GM19025 (cell line): ENCODE data around the gene TTLL5.
A peak's percentile ranks its signal among the peaks of the same experiment; 100 is the strongest.

ENCODE experiments used
- ATAC-seq: cut with Tn5 transposase; IDR thresholded peaks from one replicate; pipeline ENCODE4 v1.9.1; 2021; ENCODE audit warnings: mild to moderate bottlenecking, low read depth, moderate library complexity; ENCODE audit not compliant: unreplicated experiment

The TTLL5 gene

GRCh38 chr14:75858362-75858761 is 197.3 kb downstream of the TTLL5 start:
- ATAC-seq = no peak

DNA sequence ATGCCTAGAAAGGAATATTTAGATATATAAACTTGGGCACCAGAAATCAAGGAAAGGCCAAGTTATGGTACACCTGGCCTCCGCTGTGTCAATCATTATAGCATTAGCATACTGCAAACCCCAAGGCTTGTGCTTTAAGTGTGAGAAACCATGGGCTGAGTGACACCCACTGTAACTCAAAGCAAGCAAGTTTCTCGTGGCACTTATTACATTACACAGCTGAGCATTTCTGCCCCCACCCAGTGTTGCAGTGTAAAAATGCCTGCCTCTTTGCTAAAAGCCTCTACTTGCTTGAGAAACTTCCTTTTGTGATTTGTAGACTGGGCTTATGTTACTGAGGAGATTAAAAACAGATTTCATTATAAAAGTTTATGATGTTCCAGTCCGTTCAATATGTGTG is 198.7 kb downstream of the TTLL5 start:
- ATAC-seq = no peak

DNA sequence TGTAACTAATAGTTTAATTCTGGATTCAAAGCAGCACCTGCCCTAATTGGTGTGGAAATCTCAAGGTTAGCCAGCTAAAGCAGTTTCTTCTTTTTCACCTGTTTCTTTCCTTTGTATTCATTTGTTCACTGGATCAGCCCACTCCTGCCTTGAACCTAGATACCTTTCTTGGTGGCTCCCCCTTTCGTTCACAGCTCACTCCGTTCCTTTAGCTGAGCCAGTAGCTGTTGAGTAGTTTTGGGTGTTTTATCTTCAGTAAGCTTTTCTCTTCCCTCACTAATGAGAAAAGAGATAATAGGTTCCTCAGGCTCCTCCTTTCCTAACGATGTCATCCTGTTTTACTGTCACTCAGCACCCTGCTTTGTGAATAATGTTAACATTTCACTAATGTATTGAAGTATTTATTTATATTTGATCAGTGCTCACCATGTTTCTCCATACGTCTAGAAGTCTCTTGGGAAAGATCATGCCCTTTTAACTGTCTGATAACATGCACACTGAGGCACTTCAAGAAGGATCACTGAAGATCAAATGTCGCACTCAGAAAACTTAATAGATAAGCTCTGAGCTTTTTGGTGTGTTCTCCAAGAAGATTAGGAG is 199.6 kb downstream of the TTLL5 start:
- ATAC-seq = no peak

GRCh38 chr14:75861161-75861621 is 200.1 kb downstream of the TTLL5 start:
- ATAC-seq = no peak

DNA sequence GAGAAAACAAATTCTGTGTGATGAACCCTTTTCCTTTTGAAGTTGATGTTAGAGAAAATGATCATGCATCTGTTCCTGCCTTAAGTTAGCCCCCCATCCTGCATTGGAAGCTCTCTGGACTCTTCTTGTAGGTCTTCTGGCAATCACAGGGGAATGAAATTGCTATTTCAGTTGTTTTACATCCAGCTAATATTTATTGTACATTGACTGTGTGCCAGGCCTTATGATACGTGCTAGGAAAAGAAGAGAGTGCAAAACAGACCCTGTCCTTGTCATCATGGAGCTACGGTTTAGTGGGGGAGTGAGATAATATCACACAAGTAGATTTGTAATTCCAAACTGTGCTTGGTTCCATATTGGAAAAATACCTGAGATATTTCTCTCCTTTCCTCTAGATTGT is 202.2 kb downstream of the TTLL5 start:
- ATAC-seq = no peak

GRCh38 chr14:75864352-75864751 is 203.3 kb downstream of the TTLL5 start:
- no peak for ATAC-seq

DNA sequence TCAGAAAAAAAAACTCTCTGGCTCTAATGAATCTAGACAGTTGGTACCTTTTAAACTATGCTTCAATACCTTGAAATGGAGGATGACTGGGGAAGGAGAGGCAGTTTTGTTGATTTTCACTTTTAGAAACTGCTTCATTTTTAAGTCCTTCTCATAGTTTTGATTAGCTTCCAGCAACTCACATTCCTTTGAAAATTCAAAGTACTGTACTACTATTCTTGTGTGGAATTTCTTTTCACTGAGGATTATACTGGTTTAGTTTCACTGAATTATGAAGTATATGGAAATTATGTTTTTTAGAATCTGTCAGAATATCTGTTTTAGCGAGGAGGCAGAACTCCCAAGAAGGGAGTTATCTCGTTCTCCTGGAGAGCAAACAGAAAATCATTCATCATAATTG is 204.5 kb downstream of the TTLL5 start:
- ATAC-seq = no peak

DNA sequence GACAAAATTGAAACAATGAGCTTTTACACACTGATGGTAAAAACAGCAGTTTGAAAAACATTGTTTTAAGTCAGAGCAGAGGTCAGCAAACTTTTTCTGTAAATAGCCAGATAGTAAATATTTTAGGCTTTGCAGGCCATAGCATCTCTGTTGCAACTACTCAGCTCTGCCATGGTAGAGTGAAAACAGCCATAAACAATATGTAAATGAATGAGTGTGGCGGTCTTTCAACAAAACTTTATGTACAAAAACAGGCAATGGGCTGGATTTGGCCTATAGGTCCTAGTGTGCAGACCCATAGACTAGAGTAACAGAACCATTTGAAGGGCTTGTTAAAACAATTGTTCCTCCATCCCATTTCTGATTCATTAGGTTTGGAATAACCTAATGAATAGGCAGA is 205.9 kb downstream of the TTLL5 start:
- ATAC-seq = no peak

GRCh38 chr14:75871181-75871880 is 210.3 kb downstream of the TTLL5 start:
- no peak for ATAC-seq

GRCh38 chr14:75875958-75876357 is 214.9 kb downstream of the TTLL5 start:
- peak; percentile 99 for ATAC-seq

DNA sequence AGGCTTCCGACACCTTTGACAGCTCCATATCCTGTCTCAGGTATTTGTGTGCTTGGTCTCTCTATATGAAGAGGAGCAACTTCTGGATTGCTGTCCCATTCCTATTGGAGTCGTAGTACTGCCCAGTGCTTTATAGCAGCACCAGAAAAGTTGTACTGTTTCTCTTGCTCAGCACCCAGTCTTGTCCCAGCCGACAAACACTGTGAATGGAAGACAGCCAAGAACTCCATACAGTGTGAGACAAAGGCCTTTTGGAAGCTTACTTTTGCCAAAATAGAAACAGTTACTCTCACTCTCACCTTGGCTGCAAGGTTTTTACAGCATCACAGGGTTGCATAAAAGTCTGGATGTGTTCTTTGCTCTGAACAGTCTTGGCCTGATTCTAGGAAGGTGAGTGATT is 215.5 kb downstream of the TTLL5 start:
- ATAC-seq = no peak

DNA sequence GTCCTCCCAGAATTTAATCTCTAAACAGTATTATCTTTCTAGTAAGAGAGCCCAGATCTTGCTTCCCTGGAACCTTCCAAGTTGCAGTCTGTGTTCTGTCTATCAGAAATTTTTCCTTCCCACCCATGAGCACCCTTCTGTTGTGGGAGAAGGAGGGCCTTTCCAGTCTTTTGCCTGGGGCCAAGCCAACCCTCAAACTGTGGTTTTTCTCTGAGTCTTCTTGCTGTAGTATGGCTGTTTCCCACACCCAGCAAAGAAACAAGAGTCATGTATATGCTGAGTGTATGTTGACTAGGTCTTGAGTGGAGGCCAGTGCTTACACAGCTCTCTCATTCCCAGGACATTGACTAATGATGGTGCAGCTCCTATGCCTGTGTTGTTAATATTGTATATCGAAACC is 216.2 kb downstream of the TTLL5 start:
- no peak for ATAC-seq

DNA sequence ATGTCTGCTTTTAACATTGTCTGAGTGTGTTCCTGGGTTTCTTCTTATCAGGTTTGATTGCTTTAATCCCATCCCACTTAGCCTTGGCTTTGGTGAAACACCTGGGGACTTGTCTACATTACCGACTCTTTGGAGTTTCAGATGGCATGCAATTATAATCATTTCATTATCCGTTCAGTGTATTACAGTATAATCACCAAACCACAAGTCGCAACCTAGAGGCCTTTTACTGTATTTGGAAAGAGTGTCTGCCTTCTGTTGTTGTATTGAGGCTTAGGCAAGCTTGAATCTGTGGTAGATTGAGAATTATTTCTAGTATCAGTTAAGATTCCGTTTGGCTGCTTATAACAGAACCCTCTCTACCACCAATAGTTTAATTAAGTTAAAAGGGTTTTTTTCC is 216.8 kb downstream of the TTLL5 start:
- ATAC-seq = no peak

- ATAC-seq = no peak
Measured at GRCh38 chr14:75879031-75879430, 218.0 kb downstream of the TTLL5 start.

DNA sequence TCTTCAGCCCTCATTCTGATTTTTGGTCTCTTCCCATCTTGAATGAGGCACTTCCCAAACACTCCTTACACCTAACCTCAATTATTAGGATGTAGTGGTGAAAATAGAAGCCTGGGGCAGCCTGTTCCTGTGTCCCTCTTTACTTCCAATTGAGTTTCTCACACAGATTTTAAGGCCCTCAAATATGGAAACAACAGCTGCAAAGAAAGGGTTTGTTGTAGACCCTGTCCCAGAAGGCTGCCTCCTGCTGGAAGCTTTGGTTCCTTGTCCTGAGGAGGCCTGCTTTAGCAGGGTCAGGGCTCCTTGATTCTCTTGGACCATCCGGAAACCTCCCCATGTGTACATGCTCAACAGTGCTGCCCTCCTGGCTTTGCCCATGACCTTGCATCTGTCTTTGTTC is 219.5 kb downstream of the TTLL5 start:
- no peak for ATAC-seq

GRCh38 chr14:75881994-75882393 is 220.9 kb downstream of the TTLL5 start:
- ATAC-seq = no peak

GRCh38 chr14:75884198-75884611 is 223.2 kb downstream of the TTLL5 start:
- no peak for ATAC-seq

GRCh38 chr14:75885829-75886228 is 224.8 kb downstream of the TTLL5 start:
- no peak for ATAC-seq

- ATAC-seq = no peak
Measured at GRCh38 chr14:75886636-75887348, 225.7 kb downstream of the TTLL5 start.

DNA sequence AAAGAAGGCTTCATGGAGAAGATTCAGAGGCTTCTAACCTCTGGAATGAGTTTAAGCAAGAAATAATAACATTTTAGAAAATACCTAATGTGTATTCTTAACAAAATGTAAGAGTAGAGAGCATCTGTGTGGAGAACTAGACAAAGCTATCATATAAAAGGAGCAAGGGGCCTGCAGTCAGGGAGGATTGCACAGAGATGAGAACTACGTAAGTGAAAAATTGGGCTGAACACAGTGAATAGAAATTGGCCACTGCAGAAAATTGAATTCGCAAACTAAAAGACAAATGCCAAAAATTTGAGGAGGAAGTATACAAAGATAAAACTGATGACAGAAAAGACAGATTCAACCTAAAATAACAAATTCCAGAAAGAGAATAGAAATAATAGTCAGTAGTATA is 227.9 kb downstream of the TTLL5 start:
- ATAC-seq = no peak

DNA sequence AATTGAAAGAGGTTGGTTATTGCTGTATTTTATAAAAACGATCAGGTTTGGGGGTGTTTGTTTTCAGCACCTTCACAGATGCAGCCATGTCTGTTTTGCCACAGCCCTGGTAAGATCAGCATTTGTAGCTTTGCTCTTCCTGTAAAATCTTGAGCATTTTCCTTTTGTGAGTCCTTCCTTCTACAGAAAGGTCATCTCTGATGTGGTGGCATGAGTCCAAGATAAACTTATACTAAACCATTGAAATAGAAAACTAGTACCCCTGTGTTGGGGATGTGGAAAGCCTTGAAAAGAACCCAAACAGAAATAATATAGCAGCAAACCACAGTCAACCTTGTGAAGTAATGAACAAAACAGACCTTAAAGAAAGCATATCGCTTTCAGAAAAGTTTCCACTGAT is 235.3 kb downstream of the TTLL5 start:
- no peak for ATAC-seq

GRCh38 chr14:75904311-75904710 is 243.3 kb downstream of the TTLL5 start:
- ATAC-seq = no peak
